Activated CD8-positive, alpha-beta T cell treated with anti-CD3 and anti-CD28 coated beads for 36 hours (primary cell): ENCODE data around the gene TFB1M. TPM values are rescaled to one million over a fixed set of nuclear protein-coding genes. Genes with fewer than 3 reads are reported as not detected.

Source experiments
- ATAC-seq: fragments of 200-7000 bp; cut with Tn5 transposase; one replicate; pipeline ENCODE4 v1.10.0; 2021; ENCODE audit warnings: mild to moderate bottlenecking, moderate library complexity
- CTCF ChIA-PET: fragments of 350-600 bp; sonication (Branson Sonifier 250); formaldehyde crosslinking; loops from one replicate; lab custom pipeline; 2021; ENCODE audit warnings: antibody characterized with exemption; lab: Charles Lee
- POLR2A ChIA-PET: fragments of 350-600 bp; sonication (Branson Sonifier 250); formaldehyde crosslinking; loops from one replicate; lab custom pipeline; 2021; ENCODE audit warnings: antibody characterized with exemption; lab: Charles Lee
- DNase-seq: peaks from one replicate; pipeline ENCODE4 v3.0.0-alpha.2; 2020
- H3K27ac Mint-ChIP-seq: one replicate; pipeline ENCODE4 v1.8.0; 2021; ENCODE audit warnings: mild to moderate bottlenecking, mixed read lengths
- H3K27me3 Mint-ChIP-seq: one replicate; pipeline ENCODE4 v1.8.0; 2021; ENCODE audit warnings: mixed read lengths
- H3K36me3 Mint-ChIP-seq: one replicate; pipeline ENCODE4 v1.8.0; 2021; ENCODE audit warnings: low read depth, mixed read lengths
- H3K4me1 Mint-ChIP-seq: one replicate; pipeline ENCODE4 v1.8.0; 2021; ENCODE audit warnings: low read depth, mixed read lengths
- H3K4me3 Mint-ChIP-seq: one replicate; pipeline ENCODE4 v1.8.0; 2021; ENCODE audit warnings: mild to moderate bottlenecking, moderate library complexity, mixed read lengths
- H3K9me3 Mint-ChIP-seq: one replicate; pipeline ENCODE4 v1.8.0; 2021; ENCODE audit warnings: mixed read lengths
- CTCF ChIP-seq: fragments of 200-600 bp; IDR thresholded peaks from one replicate; pipeline ENCODE4 v1.8.0; 2022; ENCODE audit warnings: antibody characterized with exemption, mild to moderate bottlenecking
- intact Hi-C: fragments of 100-400 bp; cut with micrococcal nuclease; formaldehyde crosslinking; loops from one replicate; pipeline ENCODE4 v1.10.0; 2022
- total RNA-seq, 2 experiments: library from RNA; stranded (reverse); gene quantifications; one replicate each; pipeline ENCODE4 v1.2.3, GENCODE V29; 2021

Gene TFB1M
- total RNA-seq, 2 experiments from 2014 or later = 70.9 to 76.6 TPM

DNA sequence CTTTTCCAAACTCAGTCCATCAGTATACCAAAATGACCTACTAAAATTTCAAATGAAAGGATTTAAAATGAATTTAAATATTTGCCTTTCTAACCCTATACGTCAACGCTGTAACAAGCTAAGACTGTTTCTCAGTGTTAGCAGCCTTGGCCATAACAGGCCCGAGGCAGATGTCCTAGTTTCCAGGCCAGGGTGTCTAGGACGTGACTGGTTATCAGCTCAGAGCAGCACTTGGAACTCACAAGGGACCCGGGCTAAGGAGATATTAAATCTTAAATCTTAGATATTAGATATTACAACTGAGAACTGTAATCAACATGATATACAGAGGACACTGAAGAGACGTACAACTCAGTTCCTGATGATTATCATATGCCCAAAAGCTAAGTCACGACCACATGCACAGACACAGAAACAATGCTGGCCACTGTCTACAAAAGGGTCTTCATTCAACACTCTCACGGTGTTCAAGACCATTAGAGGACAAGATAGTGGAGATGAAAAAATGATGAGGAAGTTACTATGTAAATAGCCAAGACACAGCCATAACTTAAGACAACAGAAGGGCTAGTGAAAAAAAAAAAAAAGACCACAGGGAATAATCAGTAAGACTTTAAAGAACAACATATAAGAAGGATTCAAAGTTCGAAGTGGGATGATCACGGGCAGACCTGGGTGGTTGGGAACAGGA is 50.8 kb downstream of the TFB1M start, which contains the start of gene CLDN20:
Gene CLDN20 (plus strand): TSS at position 641 of the 691 bp plus-strand sequence. CDS start 11,707 bp downstream, outside the sequence.
- no peak for DNase-seq
- CTCF ChIA-PET = interaction anchor here (1.1 kb wide), 1 partner anchor 13 kb away, joined by 3 read pairs; no protein-coding TSS in a partner anchor
- H3K27ac Mint-ChIP-seq = no peak within 1 kb of the TSS

DNA sequence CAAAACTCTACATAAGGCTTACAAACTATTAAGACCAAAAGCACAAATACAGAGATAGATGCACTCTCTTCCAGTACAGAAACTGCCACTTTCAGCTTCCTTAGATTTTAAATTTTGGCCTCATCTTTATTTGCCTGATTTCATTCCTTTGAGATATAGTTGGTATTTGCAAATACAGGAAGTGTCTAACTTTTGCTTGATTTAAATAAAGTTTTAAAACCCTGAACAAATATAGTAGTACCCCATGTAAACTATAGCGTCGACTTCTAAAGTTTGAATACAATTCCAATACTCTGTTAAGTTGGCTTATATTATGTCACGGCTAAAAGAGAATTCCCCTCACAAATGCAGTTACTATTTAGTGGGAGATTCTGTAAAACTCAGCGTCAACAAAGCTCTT is 51.6 kb downstream of the TFB1M start:
- intact Hi-C loops = loop anchor here (5.0 kb wide), 1 partner anchor 340 kb away; no protein-coding TSS in a partner anchor
- H3K27ac Mint-ChIP-seq = no peak overlapping the region
- POLR2A ChIA-PET = interaction anchor here (0.7 to 1.3 kb wide), 4 partner anchors 10 to 319 kb away, joined by 3 read pairs; no protein-coding TSS in a partner anchor

More for the DNA sequence above, 50.8 kb downstream of the TFB1M start, which contains the start of gene CLDN20:
- TF ChIP-seq CTCF = no peak
- H3K9me3 Mint-ChIP-seq = no peaks in the 10 kb centered on the region
- peaks cover 29% of the 10 kb centered on the region for H3K36me3 Mint-ChIP-seq
- H3K4me1 Mint-ChIP-seq = peaks cover 15% of the 10 kb centered on the region
- POLR2A ChIA-PET = interaction anchor here (0.6 to 1.3 kb wide), 4 partner anchors 11 to 578 kb away, joined by 3 read pairs; no protein-coding TSS in a partner anchor
- ATAC-seq = no peak
- H3K4me3 Mint-ChIP-seq = no peak within 1 kb of the TSS
- H3K27me3 Mint-ChIP-seq = no peaks in the 10 kb centered on the region
- intact Hi-C loops = loop anchor here (5.0 kb wide), 1 partner anchor 341 kb away; no protein-coding TSS in a partner anchor

DNA sequence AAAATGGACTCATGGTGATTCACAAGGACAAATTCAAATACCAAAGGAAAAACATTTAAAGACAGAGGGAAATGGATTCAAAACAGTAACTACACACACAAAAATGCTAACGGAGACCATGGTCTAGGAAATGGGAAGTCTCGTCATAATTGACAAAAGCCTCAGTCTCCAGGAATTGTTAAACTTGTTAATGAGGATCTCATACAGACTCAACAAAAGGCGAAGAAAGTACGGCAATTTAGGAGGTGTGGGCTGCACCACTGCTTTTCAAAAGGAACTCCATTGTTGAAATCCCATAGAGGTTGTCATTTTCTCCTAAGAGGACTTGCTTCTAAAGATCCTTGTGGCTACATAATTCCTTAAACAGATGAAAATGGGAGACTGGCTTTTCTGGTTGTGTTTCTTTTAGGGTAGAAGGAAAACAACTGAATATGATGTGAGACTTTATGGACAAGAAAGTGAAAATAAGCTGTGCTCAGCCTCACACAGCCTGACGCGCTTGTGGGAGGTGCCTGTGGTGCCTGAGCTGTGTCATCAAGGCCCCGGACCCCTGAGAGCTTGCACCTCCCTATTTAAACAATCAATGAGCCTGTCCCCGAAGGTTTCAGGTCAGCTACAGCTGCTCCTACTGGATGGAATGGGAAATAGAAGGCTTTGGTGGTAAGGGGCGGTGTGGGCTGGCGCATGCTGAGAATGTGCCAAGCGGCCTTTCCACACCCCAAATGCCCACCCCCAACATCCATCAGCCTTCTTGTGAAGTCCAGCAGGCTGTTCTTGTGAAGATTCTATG is 53.0 kb downstream of the TFB1M start:
- H3K9me3 Mint-ChIP-seq = no peaks in the 10 kb centered on the region
- intact Hi-C loops = loop anchor here (5.0 kb wide), 1 partner anchor 339 kb away; no protein-coding TSS in a partner anchor

More for the DNA sequence above, 51.6 kb downstream of the TFB1M start:
- no peak for TF ChIP-seq CTCF
- no peaks in the 10 kb centered on the region for H3K9me3 Mint-ChIP-seq
- CTCF ChIA-PET = interaction anchor here (0.9 to 1.1 kb wide), 2 partner anchors 14 to 86 kb away, joined by 3 read pairs; no protein-coding TSS in a partner anchor
- no peak for DNase-seq
- H3K36me3 Mint-ChIP-seq = peaks cover 28% of the 10 kb centered on the region
- peaks cover 10% of the 10 kb centered on the region for H3K4me1 Mint-ChIP-seq
- H3K27me3 Mint-ChIP-seq = no peaks in the 10 kb centered on the region
- no peak for ATAC-seq
- H3K4me3 Mint-ChIP-seq = no peak overlapping the region

DNA sequence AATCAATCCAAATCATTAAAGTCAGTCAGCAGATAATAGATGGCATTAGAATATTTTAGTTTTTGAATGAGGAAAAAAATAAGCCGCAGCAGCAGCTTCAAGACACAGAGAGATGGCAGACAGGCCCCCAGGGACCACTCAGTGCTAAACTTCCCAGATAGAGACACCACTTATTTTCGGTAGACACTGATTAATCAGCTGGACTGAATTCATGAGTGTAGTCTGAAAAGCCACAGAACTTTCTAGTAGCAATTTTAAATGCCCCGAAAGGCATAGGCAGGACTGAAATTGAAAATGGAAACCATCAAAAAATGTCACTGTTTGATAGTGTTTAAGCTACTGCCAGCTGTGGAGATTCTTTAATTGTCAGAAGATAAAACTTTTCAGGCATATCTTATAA is 53.6 kb downstream of the TFB1M start:
- TF ChIP-seq CTCF = no peak
- DNase-seq = no peak
- H3K4me3 Mint-ChIP-seq = no peak overlapping the region
- POLR2A ChIA-PET = interaction anchor here (1.1 to 1.2 kb wide), 2 partner anchors 20 to 82 kb away, joined by 4 to 5 read pairs; no protein-coding TSS in a partner anchor
- no peaks in the 10 kb centered on the region for H3K9me3 Mint-ChIP-seq
- intact Hi-C loops = loop anchor here (5.0 kb wide), 1 partner anchor 338 kb away; no protein-coding TSS in a partner anchor
- peaks cover 28% of the 10 kb centered on the region for H3K36me3 Mint-ChIP-seq
- CTCF ChIA-PET = no interaction called here
- no peaks in the 10 kb centered on the region for H3K27me3 Mint-ChIP-seq
- peaks cover 10% of the 10 kb centered on the region for H3K4me1 Mint-ChIP-seq
- peak overlapping the region; percentile 48 for H3K27ac Mint-ChIP-seq
- no peak for ATAC-seq

More for the DNA sequence above, 53.0 kb downstream of the TFB1M start:
- ATAC-seq = no peak
- peaks cover 33% of the 10 kb centered on the region for H3K36me3 Mint-ChIP-seq
- ChIA-PET CTCF (interaction anchor here (0.7 to 1.2 kb wide), 2 partner anchors 27 to 83 kb away, joined by 3 to 5 read pairs; no protein-coding TSS in a partner anchor), POLR2A (interaction anchor here (1.0 to 1.2 kb wide), 3 partner anchors 21 to 83 kb away, joined by 3 to 5 read pairs (median 4); no protein-coding TSS in a partner anchor)
- H3K4me3 Mint-ChIP-seq = no peak overlapping the region
- peaks cover 10% of the 10 kb centered on the region for H3K4me1 Mint-ChIP-seq
- DNase-seq = peak; percentile 16
- H3K27ac Mint-ChIP-seq = peak overlapping the region; percentile 48
- H3K27me3 Mint-ChIP-seq = no peaks in the 10 kb centered on the region
- no peak for TF ChIP-seq CTCF
